Neutrophil (primary cell): Measurements from ENCODE around the gene DAZAP2.
"Not testable (repeated sequence)": the region's sequence is repeated elsewhere in the genome, so short reads cannot be mapped to it uniquely, and the experiment has no call there.

ENCODE experiments used
- H3K27ac ChIP-seq: fragments of 200-600 bp; sonication (generic); 2 replicates; pipeline ENCODE4 v1.5.1; 2016; ENCODE audit warnings: mild to moderate bottlenecking, moderate library complexity
- H3K27me3 ChIP-seq: fragments of 200-600 bp; sonication (generic); 2 replicates; pipeline ENCODE4 v1.6.0; 2016; ENCODE audit warnings: mild to moderate bottlenecking
- H3K36me3 ChIP-seq: fragments of 200-600 bp; sonication (generic); 2 replicates; pipeline ENCODE4 v1.5.1; 2017
- H3K4me1 ChIP-seq, 2 experiments: fragments of 200-600 bp in 1 of 2; sonication (generic) in 1 of 2; 1 replicate in 1 of 2; 2 replicates in 1 of 2; pipeline versions ENCODE4 v1.5.1 to v1.6.1; 2013 to 2016; ENCODE audit warnings: low read depth in 1 of 2, low read length in 1 of 2, mild to moderate bottlenecking in 1 of 2, moderate library complexity in 1 of 2; ENCODE audit not compliant: control insufficient read depth in 1 of 2, insufficient read depth in 1 of 2
- H3K4me3 ChIP-seq, 2 experiments: fragments of 200-600 bp in 1 of 2; sonication (generic) in 1 of 2; 1 replicate in 1 of 2; 2 replicates in 1 of 2; pipeline ENCODE4 v1.5.1; 2013 to 2016; ENCODE audit warnings: low read depth in 1 of 2, low read length in 1 of 2, mild to moderate bottlenecking in 1 of 2, moderate library complexity in 1 of 2
- H3K9me3 ChIP-seq: fragments of 200-600 bp; sonication (generic); 2 replicates; pipeline ENCODE4 v1.5.1; 2016
- TF ChIP-seq, protein P1 (sequence below): fragments of 200-600 bp; sonication (generic); IDR thresholded peaks from 2 replicates; pipeline ENCODE4 v1.5.1; 2016; ENCODE audit warnings: antibody characterized with exemption

Gene DAZAP2

DNA sequence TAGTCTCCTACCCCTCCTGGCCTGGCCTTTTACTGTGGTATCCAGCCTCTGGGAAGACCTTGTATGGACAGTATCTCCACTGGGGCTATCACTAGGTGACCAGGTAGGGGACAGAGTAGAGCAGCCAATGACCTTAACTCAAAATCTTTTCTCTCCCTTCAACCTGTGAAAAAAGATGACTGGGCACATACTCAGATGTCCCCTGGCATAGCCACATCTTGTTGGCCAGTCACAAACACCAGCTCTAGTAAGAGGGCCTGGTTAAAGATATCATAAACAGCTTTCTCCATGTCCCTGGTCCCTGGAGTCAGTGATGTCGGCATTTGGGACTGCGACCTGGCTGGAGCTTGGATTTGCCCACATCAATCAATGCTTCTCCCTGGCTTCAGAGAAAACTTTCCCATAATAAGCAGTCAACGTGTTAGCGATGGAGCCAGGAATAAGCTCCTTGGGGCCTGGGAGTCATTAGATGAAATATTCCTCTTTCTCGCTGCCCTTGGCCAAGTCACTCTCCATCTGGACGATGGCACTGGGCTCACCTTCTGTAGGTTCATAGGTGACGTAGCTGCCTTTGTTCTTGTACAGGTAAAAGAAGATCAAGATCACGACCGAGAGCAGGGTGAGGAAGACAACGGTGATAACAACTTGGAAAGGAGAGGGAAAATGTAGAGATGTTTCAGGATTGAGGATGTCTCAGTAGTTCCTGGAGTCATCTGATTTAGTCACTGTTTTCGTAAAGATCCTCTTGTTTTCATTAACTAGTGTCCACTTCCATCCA is 7.0 kb downstream of the DAZAP2 start:
- TF ChIP-seq, protein P1, sequence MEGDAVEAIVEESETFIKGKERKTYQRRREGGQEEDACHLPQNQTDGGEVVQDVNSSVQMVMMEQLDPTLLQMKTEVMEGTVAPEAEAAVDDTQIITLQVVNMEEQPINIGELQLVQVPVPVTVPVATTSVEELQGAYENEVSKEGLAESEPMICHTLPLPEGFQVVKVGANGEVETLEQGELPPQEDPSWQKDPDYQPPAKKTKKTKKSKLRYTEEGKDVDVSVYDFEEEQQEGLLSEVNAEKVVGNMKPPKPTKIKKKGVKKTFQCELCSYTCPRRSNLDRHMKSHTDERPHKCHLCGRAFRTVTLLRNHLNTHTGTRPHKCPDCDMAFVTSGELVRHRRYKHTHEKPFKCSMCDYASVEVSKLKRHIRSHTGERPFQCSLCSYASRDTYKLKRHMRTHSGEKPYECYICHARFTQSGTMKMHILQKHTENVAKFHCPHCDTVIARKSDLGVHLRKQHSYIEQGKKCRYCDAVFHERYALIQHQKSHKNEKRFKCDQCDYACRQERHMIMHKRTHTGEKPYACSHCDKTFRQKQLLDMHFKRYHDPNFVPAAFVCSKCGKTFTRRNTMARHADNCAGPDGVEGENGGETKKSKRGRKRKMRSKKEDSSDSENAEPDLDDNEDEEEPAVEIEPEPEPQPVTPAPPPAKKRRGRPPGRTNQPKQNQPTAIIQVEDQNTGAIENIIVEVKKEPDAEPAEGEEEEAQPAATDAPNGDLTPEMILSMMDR: no peak
- Histone ChIP-seq H3K36me3 (peaks cover 48% of the 10 kb centered on the region), H3K27me3 (no peaks in the 10 kb centered on the region), H3K4me3 (peak overlapping the region; percentile 39 to 46), H3K4me1 (peaks cover 97 to 99% of the 10 kb centered on the region in 2 experiments), H3K9me3 (peaks cover under 1% of the 10 kb centered on the region), H3K27ac (peak overlapping the region; percentile 82)

DNA sequence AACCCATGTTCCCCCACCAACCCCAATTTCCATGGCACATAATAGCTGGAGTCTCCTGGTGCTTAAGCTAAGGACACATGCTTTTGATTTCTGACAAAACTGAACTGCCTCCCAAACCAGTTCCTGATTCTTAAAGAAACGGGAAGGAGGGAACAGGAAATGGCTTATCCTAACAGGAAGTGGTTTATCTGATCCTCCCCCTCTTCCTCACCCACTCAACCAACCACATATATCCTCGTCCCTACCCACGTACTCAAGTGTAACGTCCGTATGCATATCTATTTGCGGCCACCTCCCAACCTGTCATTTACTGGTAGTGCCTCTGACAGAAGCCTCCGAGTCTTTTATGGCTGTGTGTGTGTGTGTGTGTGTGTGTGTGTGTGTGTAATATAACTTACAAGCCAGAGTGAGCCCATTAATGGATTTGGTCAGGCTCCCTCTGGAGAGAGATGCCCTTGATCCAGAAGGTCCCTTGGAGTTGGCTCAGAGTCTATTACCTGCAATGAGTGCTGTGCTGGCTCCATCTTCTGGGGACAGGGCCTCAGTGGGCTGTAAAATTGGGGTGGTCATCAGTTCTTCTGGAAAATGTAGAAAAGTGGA is 7.7 kb downstream of the DAZAP2 start:
- Histone ChIP-seq H3K27ac (peak overlapping the region; percentile 82), H3K27me3 (no peaks in the 10 kb centered on the region), H3K36me3 (peaks cover 41% of the 10 kb centered on the region), H3K4me1 (peaks cover 91 to 94% of the 10 kb centered on the region in 2 experiments), H3K4me3 (peak overlapping the region; percentile 39 to 46), H3K9me3 (no peaks in the 10 kb centered on the region)
- TF ChIP-seq, protein P1: peak; percentile 39

DNA sequence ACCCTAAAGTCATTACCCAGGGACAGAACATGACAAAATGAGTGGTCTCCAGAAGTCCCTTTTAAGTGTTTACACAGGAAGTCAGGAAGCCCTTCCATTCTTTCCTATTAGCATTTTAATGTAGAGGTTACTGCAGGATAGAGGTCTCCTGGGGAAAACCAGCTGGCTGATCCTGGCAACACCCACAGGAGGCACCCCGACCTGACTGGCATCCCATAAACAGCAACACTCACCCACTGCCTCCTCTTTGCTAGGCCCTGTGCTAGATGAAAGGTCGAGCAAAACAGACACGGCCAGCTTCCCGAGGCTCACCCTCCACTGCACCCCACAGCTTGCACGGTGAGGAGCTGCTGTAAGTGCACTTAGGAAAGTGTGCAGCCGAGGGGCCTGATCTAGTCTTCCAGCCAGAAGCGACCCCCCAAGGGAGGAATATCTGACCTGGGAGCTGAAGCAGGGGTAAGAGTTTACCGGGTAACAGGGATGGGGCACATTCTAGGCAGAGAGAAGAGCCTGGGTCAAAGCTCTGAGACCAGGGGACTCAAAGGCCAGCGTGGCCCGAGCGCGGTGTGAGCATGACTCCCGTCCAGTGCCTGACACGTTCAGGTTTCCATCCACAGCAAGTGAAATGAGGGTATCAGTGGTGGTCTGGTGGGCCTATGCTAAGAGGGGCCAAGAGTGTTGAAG is 9.0 kb downstream of the DAZAP2 start:
- Histone ChIP-seq H3K27me3 (no peaks in the 10 kb centered on the region), H3K4me3 (no peak overlapping the region), H3K4me1 (peaks cover 78 to 81% of the 10 kb centered on the region in 2 experiments), H3K27ac (peak overlapping the region; percentile 82), H3K9me3 (no peaks in the 10 kb centered on the region), H3K36me3 (peaks cover 28% of the 10 kb centered on the region)
- TF ChIP-seq, protein P1: no peak

DNA sequence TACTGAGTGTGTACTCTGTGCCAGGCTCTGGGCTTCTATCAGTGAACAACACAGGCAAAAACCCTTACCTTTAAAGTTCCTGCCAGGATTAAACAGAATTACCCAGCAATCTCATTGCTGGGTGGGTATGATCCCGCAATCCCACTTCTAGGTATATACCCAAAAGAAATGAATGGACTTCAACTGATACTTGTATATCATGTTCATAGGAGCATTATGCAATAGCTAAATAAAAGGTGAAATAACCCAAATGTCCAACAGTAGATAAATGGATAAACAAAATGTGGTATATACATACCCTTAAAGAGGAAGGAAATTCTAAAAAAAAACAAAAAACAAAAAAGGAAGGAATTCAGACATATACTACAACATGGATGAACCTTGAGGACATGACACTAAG is 14.7 kb downstream of the DAZAP2 start:
- H3K36me3 ChIP-seq: no peaks in the 10 kb centered on the region
- H3K9me3 ChIP-seq: no peaks in the 10 kb centered on the region
- peaks cover 33 to 36% of the 10 kb centered on the region in 2 experiments for H3K4me1 ChIP-seq
- H3K4me3 ChIP-seq: no peak overlapping the region
- no peaks in the 10 kb centered on the region for H3K27me3 ChIP-seq
- H3K27ac ChIP-seq: peak overlapping the region; percentile 1
- TF ChIP-seq, protein P1: no peak

DNA sequence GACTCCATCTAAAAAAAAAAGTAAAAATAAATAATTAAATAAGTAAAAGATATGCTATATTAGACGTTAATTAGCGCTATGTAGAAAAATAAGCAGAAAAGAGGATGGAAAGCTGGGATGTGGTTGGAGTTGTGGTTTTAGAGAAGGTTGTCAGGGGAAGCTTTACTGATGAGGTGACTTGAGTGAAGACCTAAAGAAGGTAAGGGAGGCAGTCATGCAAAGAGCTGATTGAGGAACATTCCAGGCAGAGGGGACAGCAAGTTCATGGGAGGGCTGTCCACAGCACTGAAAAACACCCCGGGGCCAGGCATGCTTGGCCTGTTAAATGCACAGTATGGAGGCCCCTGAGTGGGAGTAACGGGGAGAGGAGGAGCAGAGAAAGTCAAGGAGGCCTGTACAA is 15.9 kb downstream of the DAZAP2 start:
- Histone ChIP-seq H3K36me3 (no peaks in the 10 kb centered on the region), H3K4me1 (peaks cover 21 to 24% of the 10 kb centered on the region in 2 experiments), H3K27me3 (no peaks in the 10 kb centered on the region), H3K4me3 (no peak overlapping the region), H3K9me3 (no peaks in the 10 kb centered on the region), H3K27ac (no peak overlapping the region)
- TF ChIP-seq, protein P1: no peak

DNA sequence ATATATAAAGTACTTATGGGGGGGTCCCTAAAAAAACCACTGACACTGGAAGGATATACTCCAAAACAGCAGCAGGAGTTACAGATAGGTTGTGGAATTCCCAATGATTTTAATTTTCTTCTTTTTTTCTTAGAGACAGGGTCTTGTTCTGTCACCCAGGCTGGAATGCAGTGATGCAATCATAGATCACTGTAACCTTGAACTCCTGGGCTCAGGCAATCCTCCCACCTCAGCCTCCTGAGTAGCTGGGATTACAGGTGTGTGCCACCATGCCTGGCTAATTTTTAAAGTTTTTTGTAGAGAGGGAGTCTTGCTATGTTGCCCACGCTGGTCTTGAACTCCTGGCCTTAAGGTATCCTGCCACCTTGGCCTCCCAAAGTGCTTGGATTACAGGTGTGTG is 21.0 kb downstream of the DAZAP2 start:
- H3K27me3 ChIP-seq, H3K36me3 ChIP-seq: not testable (repeated sequence)

More for the DNA sequence above, 21.0 kb downstream of the DAZAP2 start:
- H3K9me3 ChIP-seq, H3K27ac ChIP-seq, H3K4me3 ChIP-seq, H3K4me1 ChIP-seq: not testable (repeated sequence)
